OCI-LY3 (cell line): Measurements from ENCODE around the gene PHACTR2.
"Not testable (repeated sequence)": the region's sequence is repeated elsewhere in the genome, so short reads cannot be mapped to it uniquely, and the experiment has no call there.

ENCODE experiments used
- H2AFZ ChIP-seq: fragments of 200-600, 300-600 bp; shearing (Covaris generic); 2 replicates; pipeline ENCODE4 v1.6.0; 2014; ENCODE audit warnings: antibody characterized with exemption, low read depth, low read length
- H3K27ac ChIP-seq: fragments of 200-600, 300-600 bp; sonication (generic); 2 replicates; pipeline ENCODE4 v1.5.1; 2014; ENCODE audit warnings: mild to moderate bottlenecking, low read length, moderate library complexity, mixed read lengths
- H3K27me3 ChIP-seq: fragments of 200-600, 300-600 bp; sonication (generic); 2 replicates; pipeline ENCODE4 v1.6.1; 2014; ENCODE audit warnings: low read depth, low read length, mixed read lengths
- H3K36me3 ChIP-seq: fragments of 200-600, 300-600 bp; sonication (generic); replicated peaks from 2 replicates; pipeline ENCODE3; 2014; ENCODE audit warnings: low read depth, low read length, mixed read lengths
- H3K4me1 ChIP-seq: fragments of 300-600, 200-600 bp; sonication (generic); 2 replicates; pipeline ENCODE4 v1.6.1; 2014; ENCODE audit warnings: low read length, mixed read lengths
- H3K4me2 ChIP-seq: fragments of 200-600, 300-600 bp; sonication (generic); 2 replicates; pipeline ENCODE4 v1.6.1; 2014; ENCODE audit warnings: low read length, mixed read lengths
- H3K4me3 ChIP-seq: fragments of 300-600, 200-600 bp; sonication (generic); 2 replicates; pipeline ENCODE4 v1.5.1; 2014; ENCODE audit warnings: antibody characterized with exemption, mild to moderate bottlenecking, low read length, moderate library complexity
- H3K79me2 ChIP-seq: fragments of 300-600, 200-600 bp; shearing (Covaris generic); 2 replicates; pipeline ENCODE4 v1.6.1; 2014; ENCODE audit warnings: mild to moderate bottlenecking, low read length, mixed read lengths
- H3K9ac ChIP-seq: fragments of 300-600, 200-600 bp; shearing (Covaris generic); 2 replicates; pipeline ENCODE4 v1.6.0; 2014; ENCODE audit warnings: mild to moderate bottlenecking, low read length, moderate library complexity
- H3K9me3 ChIP-seq: fragments of 200-600, 300-600 bp; shearing (Covaris generic); 2 replicates; pipeline ENCODE4 v1.6.1; 2014; ENCODE audit warnings: low read length, mixed read lengths; ENCODE audit not compliant: insufficient read depth
- H4K20me1 ChIP-seq: fragments of 200-600, 300-600 bp; sonication (generic); 2 replicates; pipeline ENCODE4 v1.6.1; 2016; ENCODE audit warnings: low read length, mixed read lengths; ENCODE audit not compliant: insufficient read depth
- EZH2phosphoT487 ChIP-seq: fragments of 200-600 bp; shearing (Covaris generic); IDR thresholded peaks from 2 replicates; pipeline ENCODE4 v1.6.1; 2018; ENCODE audit warnings: antibody characterized with exemption, mixed run types, low read depth
- TF ChIP-seq, protein P1 (sequence below): fragments of 200-600, 300-600 bp; sonication (generic); IDR thresholded peaks from 2 replicates; pipeline ENCODE4 v1.5.1; 2014; ENCODE audit warnings: antibody characterized with exemption, low read length, low read depth

The PHACTR2 gene

DNA sequence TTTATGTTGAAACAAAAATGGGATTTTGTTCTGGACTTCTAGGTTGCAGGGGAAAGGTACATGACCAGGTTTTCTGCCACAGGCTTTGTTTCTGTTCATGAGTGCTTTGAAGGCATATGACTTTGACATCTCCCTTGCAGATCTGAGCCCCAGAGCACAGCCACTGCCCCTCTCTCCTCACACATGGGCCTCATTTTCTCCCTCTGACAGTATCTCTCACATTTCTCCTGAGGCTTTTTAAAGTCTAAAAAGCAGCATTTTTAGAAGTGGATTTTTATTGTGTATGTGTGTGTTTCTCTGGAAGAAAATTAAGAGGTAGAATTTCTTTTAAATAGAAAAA, 115.5 kb downstream of the PHACTR2 start:
- Histone ChIP-seq H3K4me2 (no peak overlapping the region), H4K20me1 (no peaks in the 10 kb centered on the region), H3K4me1 (no peaks in the 10 kb centered on the region), H3K79me2 (no peaks in the 10 kb centered on the region), H3K36me3 (peaks cover 14% of the 10 kb centered on the region), H3K9ac (no peak overlapping the region), H3K9me3 (no peaks in the 10 kb centered on the region; the same call in 1 of the 2 replicates), H3K27me3 (no peaks in the 10 kb centered on the region), H3K27ac (no peak overlapping the region), H3K4me3 (no peak overlapping the region), H2AFZ (no peak overlapping the region)
- TF ChIP-seq EZH2phosphoT487: no peak
- TF ChIP-seq, protein P1, sequence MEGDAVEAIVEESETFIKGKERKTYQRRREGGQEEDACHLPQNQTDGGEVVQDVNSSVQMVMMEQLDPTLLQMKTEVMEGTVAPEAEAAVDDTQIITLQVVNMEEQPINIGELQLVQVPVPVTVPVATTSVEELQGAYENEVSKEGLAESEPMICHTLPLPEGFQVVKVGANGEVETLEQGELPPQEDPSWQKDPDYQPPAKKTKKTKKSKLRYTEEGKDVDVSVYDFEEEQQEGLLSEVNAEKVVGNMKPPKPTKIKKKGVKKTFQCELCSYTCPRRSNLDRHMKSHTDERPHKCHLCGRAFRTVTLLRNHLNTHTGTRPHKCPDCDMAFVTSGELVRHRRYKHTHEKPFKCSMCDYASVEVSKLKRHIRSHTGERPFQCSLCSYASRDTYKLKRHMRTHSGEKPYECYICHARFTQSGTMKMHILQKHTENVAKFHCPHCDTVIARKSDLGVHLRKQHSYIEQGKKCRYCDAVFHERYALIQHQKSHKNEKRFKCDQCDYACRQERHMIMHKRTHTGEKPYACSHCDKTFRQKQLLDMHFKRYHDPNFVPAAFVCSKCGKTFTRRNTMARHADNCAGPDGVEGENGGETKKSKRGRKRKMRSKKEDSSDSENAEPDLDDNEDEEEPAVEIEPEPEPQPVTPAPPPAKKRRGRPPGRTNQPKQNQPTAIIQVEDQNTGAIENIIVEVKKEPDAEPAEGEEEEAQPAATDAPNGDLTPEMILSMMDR: no peak

DNA sequence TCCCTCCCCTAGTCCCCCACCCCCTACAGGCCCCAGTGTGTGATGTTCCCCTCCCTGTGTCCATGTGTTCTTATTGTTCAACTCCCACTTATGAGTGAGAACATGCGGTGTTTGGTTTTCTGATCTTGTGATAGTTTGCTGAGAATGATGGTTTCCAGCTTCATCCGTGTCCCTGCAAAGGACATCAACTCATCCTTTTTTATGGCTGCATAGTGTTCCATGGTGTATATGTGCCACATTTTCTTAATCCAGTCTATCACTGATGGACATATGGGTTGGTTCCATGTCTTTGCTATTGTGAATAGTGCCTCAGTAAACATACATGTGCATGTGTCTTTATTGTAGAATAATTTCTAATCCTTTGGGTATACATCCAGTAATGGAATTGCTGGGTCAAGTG, 118.8 kb downstream of the PHACTR2 start:
- H3K27ac ChIP-seq, H3K9me3 ChIP-seq, H3K9ac ChIP-seq, H3K4me3 ChIP-seq, H3K27me3 ChIP-seq, H4K20me1 ChIP-seq, H3K4me1 ChIP-seq, H3K4me2 ChIP-seq, H2AFZ ChIP-seq, H3K79me2 ChIP-seq: not testable (repeated sequence)
- peaks cover 12% of the 10 kb centered on the region for H3K36me3 ChIP-seq

DNA sequence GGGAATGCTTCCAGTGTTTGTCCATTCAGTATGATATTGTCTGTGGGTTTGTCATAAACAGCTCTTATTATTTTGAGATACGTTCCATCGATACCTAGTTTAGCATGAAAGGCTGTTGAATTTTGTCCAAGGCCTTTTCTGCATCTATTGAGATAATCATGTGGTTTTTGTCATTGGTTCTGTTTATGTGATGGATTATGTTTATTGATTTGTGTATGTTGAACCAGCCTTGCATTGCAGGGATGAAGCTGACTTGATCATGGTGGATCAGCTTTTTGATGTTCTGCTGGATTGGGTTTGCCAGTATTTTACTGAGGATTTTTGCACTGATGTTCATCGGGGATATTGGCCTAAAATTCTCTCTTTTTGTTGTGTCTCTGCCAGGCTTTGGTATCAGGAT, 120.7 kb downstream of the PHACTR2 start:
- H3K4me1 ChIP-seq, H3K9ac ChIP-seq, H3K27ac ChIP-seq, H3K27me3 ChIP-seq, H3K9me3 ChIP-seq, H3K79me2 ChIP-seq, H3K4me2 ChIP-seq, H3K4me3 ChIP-seq, H2AFZ ChIP-seq, H4K20me1 ChIP-seq, H3K36me3 ChIP-seq: not testable (repeated sequence)

DNA sequence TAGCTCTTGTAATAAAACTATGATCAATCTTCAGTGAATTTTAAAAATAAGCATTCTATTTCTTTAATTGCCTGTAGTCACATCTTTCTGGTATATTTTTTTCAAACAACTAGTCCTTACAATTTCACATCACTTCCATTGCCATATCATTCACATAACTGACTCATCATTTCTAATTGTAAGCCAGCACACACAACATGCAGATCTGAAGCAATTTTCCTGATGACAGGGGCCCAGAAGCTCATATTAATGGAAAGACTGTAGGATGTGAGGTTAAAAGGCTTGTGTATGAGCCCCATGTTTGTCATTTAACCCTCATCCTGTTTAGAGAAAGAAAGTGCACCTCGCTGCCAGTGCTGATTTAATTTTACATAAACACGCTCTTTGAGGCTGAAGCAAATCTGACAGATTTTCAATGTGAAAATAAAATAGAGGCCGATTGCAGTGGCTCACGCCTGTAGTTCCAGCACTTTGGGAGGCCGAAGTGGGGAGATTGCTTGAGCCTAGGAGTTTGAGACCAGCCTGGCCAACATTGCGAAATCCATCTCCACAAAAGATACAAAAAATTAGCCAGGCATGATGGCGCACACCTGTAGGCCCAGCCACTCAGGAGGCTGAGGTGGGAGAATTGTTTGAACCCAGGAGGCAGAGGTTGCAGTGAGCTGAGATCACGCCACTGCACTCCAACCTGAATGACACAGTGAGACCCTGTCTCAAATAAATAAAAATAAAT, 125.2 kb downstream of the PHACTR2 start:
- Histone ChIP-seq H3K27me3 (no peaks in the 10 kb centered on the region), H3K79me2 (no peaks in the 10 kb centered on the region), H2AFZ (no peak overlapping the region), H3K9me3 (no peaks in the 10 kb centered on the region), H3K4me2 (no peak overlapping the region), H4K20me1 (no peaks in the 10 kb centered on the region), H3K9ac (no peak overlapping the region), H3K27ac (no peak overlapping the region), H3K36me3 (no peaks in the 10 kb centered on the region), H3K4me1 (no peaks in the 10 kb centered on the region), H3K4me3 (no peak overlapping the region)
- TF ChIP-seq, protein P1: no peak
- TF ChIP-seq EZH2phosphoT487: no peak

DNA sequence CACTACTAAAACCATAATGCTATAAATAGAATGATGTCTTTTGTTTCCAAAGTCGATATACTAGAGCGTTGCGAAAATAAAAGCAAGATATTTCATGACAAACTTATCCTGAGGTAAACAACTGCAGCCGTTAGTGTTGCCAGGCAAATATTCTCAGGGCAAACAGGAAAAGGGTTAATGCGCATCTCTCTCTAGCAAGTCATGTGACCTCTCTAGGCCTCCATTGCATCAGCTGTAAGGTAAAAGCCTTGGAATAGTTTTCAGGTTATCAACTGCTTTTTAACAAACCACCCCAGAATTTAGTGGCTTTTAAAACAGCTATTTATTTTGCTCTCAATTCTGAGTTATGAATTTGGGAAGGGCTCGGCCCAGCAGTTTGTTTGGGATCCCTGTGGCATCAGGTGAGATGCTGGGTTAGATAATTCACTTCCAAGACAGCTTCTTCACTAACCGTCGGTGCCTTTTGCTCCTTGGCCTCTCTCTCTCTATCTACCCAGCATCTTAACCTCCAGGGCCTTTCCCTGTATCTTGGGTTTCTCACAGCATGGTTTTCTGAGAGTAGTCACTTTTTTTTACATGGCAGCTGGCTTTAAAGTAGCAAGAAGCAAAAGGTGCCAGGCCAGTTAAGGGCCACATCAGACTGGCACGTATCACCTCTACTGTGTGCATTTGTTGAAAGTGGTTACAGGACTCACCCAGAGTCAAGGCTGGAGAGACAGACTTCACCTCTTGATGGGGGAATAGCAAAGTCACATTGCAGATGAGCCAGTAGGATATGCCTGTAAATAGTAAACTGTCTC, 126.2 kb downstream of the PHACTR2 start:
- H3K4me3 ChIP-seq: no peak overlapping the region
- no peak overlapping the region for H3K9ac ChIP-seq
- no peaks in the 10 kb centered on the region for H3K9me3 ChIP-seq
- no peaks in the 10 kb centered on the region for H3K27me3 ChIP-seq
- no peaks in the 10 kb centered on the region for H3K4me1 ChIP-seq
- H3K4me2 ChIP-seq: no peak overlapping the region
- no peak overlapping the region for H3K27ac ChIP-seq
- H2AFZ ChIP-seq: no peak overlapping the region
- TF ChIP-seq, protein P1: no peak
- no peak for TF ChIP-seq EZH2phosphoT487
- no peaks in the 10 kb centered on the region for H3K36me3 ChIP-seq
- no peaks in the 10 kb centered on the region for H3K79me2 ChIP-seq
- no peaks in the 10 kb centered on the region for H4K20me1 ChIP-seq
